GM12892 (cell line): ENCODE measurements around the gene WDR89.

ENCODE experiments used
- POLR2A ChIP-seq: IDR thresholded peaks from 2 replicates; pipeline ENCODE4 v1.6.1; 2011; ENCODE audit warnings: low read depth, low read length, control low read depth
- TAF1 ChIP-seq: IDR thresholded peaks from 2 replicates; pipeline ENCODE4 v1.6.1; 2011; ENCODE audit warnings: low read depth, mild to moderate bottlenecking, control low read depth, low read length, borderline replicate concordance

- TF ChIP-seq POLR2A (no peak), TAF1 (no peak)
Observed at GRCh38 chr14:63685401-63685800, 43.7 kb upstream of the WDR89 start.
